ENCODE measurements around the gene CD4. TPM values are rescaled to one million over a fixed set of nuclear protein-coding genes. Genes with fewer than 3 reads are reported as not detected.

The CD4 gene
- total and polyA plus RNA-seq, 2 of the 4 experiments (the other 2 are of a cell fraction), result 5.7 to 15.0 TPM

DNA sequence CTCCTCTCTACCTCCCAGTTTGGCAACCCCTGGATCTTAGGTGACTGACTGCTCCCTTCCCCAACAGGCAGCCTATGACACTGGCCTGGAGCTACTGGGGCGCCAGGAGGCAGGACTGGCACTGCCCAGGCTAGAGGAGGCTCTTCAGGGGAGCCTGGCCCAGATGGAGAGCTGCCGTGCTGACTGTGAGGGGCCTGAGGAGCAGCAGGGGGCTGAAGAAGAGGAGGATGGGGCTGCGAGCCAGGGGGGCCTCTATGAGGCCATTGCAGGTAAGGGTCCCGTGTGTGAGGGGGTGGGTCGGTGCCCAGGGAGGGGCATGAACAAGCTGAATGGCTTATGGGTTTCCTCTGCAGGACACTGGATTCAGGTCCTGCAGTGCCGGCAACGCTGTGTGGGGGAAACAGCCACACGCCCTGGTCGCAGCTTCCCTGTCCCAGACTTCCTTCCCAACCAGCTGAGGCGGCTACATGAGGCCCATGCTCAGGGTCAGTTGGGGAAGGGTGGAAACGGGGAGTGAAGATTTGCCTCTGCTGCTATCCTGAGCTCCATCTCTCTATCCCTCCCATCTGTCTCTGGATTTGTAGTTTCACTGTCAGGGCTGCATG is 41.1 kb downstream of the CD4 start:
- H3K9me3 ChIP-seq (ENCODE audit: control insufficient read depth, insufficient read depth, low read length), result no peaks in the 10 kb centered on the region
- dilution Hi-C loops (cut with HindIII; ENCODE audit: low sequenced_read_pairs, unreplicated experiment), result no loop called here
- no peak for ATAC-seq (ENCODE audit: low read depth)
- no peak overlapping the region for H4K91ac ChIP-seq (ENCODE audit: insufficient read depth, low read depth, low read length)
- H3K27me3 ChIP-seq (ENCODE audit: control insufficient read depth, insufficient read depth, low read length), result no peaks in the 10 kb centered on the region
- peaks cover 10% of the 10 kb centered on the region for H3K4me1 ChIP-seq (ENCODE audit: control insufficient read depth, insufficient read depth, low read length)
- H3K14ac ChIP-seq (replicated peaks; ENCODE audit: low read depth, low read length), result peak overlapping the region; percentile 41
- no peak overlapping the region for H3K4me3 ChIP-seq (ENCODE audit: insufficient read depth, low read depth, low read length)
- no peak overlapping the region for H2BK15ac ChIP-seq (ENCODE audit: low read depth, low read length)
- no TSS peak for BruUV-seq (replicated peaks)
- H3K18ac ChIP-seq (ENCODE audit: low read depth, low read length), result no peak overlapping the region
- H2AK5ac ChIP-seq (ENCODE audit: low read depth, low read length), result peak overlapping the region; percentile 94; the same call in 1 of the 2 replicates
- H4K20me1 ChIP-seq (ENCODE audit: insufficient read depth, low read length), result peaks cover 9% of the 10 kb centered on the region
- no CpG with 5 or more reads among the region's 11 CpGs for WGBS, 2 experiments (ENCODE audit: extremely low coverage in 2 of 2, insufficient read length in 1 of 2)
- in situ Hi-C loops (cut with MboI; ENCODE audit: low sequenced_read_pairs), result no loop called here
- peaks cover 6% of the 10 kb centered on the region; the same call in 1 of the 2 replicates for H3K9me1 ChIP-seq (ENCODE audit: insufficient read depth, low read length)
- peak overlapping the region; percentile 4; the same call in 1 of the 2 replicates for H4K5ac ChIP-seq (ENCODE audit: low read depth, low read length)
- H3K36me3 ChIP-seq (ENCODE audit: control insufficient read depth, insufficient read depth, low read length), result peaks cover 33% of the 10 kb centered on the region
- ChIA-PET POLR2A (ENCODE audit: unreplicated experiment) (interaction anchor here (1.1 to 1.4 kb wide), 2 partner anchors 21 to 37 kb away, joined by 3 to 5 read pairs; partner anchors contain the start of genes CDCA3 and TPI1), CTCF (no interaction called here)
- intact Hi-C loops (cut with micrococcal nuclease), result no loop called here
- peak overlapping the region; percentile 66 for H3K4ac ChIP-seq (ENCODE audit: low read depth, low read length)
- H2AK9ac ChIP-seq (replicated peaks; ENCODE audit: low read depth, low read length, poor library complexity), result peak overlapping the region; percentile 87
- peak overlapping the region; percentile 92 for H3K9ac ChIP-seq (ENCODE audit: low read depth, low read length)
- no peak overlapping the region for H2BK120ac ChIP-seq (ENCODE audit: low read depth, low read length)
- TF ChIP-seq CEBPB (IDR thresholded peaks at IDR 0.05; ENCODE audit: low read depth, low read length) (no peak), RFX5 (IDR thresholded peaks at IDR 0.05; ENCODE audit: low read depth, low read length) (no peak), MXI1 (IDR thresholded peaks at IDR 0.05; ENCODE audit: borderline replicate concordance, low read depth, low read length) (no peak), CHD1 (IDR thresholded peaks at IDR 0.05; ENCODE audit: low read depth, low read length) (no peak), NFE2L2 (IDR thresholded peaks at IDR 0.05; ENCODE audit: low read depth, low read length) (no peak), RCOR1 (IDR thresholded peaks at IDR 0.05; ENCODE audit: insufficient replicate concordance, low read length) (no peak), POLR2A (IDR thresholded peaks at IDR 0.05; ENCODE audit: low read depth, low read length) (no peak), BHLHE40 (IDR thresholded peaks at IDR 0.05; ENCODE audit: low read depth, low read length) (no peak), SMC3 (IDR thresholded peaks at IDR 0.05; ENCODE audit: low read depth, low read length) (no peak), RAD21 (IDR thresholded peaks at IDR 0.05; ENCODE audit: low read length) (no peak), MAZ (IDR thresholded peaks at IDR 0.05; ENCODE audit: borderline replicate concordance, low read depth, low read length) (no peak), FOS (IDR thresholded peaks at IDR 0.05; ENCODE audit: low read depth, low read length) (no peak)
- TF ChIP-seq, protein P1, sequence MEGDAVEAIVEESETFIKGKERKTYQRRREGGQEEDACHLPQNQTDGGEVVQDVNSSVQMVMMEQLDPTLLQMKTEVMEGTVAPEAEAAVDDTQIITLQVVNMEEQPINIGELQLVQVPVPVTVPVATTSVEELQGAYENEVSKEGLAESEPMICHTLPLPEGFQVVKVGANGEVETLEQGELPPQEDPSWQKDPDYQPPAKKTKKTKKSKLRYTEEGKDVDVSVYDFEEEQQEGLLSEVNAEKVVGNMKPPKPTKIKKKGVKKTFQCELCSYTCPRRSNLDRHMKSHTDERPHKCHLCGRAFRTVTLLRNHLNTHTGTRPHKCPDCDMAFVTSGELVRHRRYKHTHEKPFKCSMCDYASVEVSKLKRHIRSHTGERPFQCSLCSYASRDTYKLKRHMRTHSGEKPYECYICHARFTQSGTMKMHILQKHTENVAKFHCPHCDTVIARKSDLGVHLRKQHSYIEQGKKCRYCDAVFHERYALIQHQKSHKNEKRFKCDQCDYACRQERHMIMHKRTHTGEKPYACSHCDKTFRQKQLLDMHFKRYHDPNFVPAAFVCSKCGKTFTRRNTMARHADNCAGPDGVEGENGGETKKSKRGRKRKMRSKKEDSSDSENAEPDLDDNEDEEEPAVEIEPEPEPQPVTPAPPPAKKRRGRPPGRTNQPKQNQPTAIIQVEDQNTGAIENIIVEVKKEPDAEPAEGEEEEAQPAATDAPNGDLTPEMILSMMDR (conservative IDR thresholded peaks at IDR 0.05; ENCODE audit: low read depth, low read length), result no peak
- TF ChIP-seq, protein P2, sequence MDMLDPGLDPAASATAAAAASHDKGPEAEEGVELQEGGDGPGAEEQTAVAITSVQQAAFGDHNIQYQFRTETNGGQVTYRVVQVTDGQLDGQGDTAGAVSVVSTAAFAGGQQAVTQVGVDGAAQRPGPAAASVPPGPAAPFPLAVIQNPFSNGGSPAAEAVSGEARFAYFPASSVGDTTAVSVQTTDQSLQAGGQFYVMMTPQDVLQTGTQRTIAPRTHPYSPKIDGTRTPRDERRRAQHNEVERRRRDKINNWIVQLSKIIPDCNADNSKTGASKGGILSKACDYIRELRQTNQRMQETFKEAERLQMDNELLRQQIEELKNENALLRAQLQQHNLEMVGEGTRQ (IDR thresholded peaks at IDR 0.05; ENCODE audit: low read depth, low read length), result no peak
- peak overlapping the region; percentile 5 for H2AFZ ChIP-seq (replicated peaks; ENCODE audit: low read length, poor library complexity)
- no peak overlapping the region for H2BK5ac ChIP-seq (ENCODE audit: low read depth, low read length, poor library complexity, severe bottlenecking)
- H4K8ac ChIP-seq (ENCODE audit: low read depth in 2 of 2, low read length in 2 of 2), result peak overlapping the region in 1 of 2 experiments; percentile 70; a peak in 2 of 4 replicates
- H3K4me2 ChIP-seq (ENCODE audit: low read depth, low read length), result peak overlapping the region; percentile 85; the same call in 1 of the 2 replicates
- H2BK20ac ChIP-seq (ENCODE audit: low read depth, low read length), result no peak overlapping the region
- no peak for DNase-seq
- H3K56ac ChIP-seq (ENCODE audit: extremely low read depth, insufficient read depth, low read length), result no peak overlapping the region
- no peak overlapping the region for H3K27ac ChIP-seq (ENCODE audit: insufficient read depth, low read length)
- H3K79me1 ChIP-seq (ENCODE audit: low read depth in 1 of 2, low read length in 2 of 2), result peaks cover 17 to 69% of the 10 kb centered on the region in 2 experiments
- peak overlapping the region; percentile 86; the same call in 1 of the 2 replicates for H3K23ac ChIP-seq (ENCODE audit: low read depth, low read length)
